NCI-H510A treated with DMSO at 0.1 percent for 48 hours (cell line): ENCODE data around the gene PCDHGA10.
"Not testable (repeated sequence)": the region's sequence is repeated elsewhere in the genome, so short reads cannot be mapped to it uniquely, and the experiment has no call there.

Experiments used
- DNase-seq: peaks from one replicate; lab custom pipeline; 2025; lab: John Stamatoyannopoulos, UW

PCDHGA10 gene

DNA sequence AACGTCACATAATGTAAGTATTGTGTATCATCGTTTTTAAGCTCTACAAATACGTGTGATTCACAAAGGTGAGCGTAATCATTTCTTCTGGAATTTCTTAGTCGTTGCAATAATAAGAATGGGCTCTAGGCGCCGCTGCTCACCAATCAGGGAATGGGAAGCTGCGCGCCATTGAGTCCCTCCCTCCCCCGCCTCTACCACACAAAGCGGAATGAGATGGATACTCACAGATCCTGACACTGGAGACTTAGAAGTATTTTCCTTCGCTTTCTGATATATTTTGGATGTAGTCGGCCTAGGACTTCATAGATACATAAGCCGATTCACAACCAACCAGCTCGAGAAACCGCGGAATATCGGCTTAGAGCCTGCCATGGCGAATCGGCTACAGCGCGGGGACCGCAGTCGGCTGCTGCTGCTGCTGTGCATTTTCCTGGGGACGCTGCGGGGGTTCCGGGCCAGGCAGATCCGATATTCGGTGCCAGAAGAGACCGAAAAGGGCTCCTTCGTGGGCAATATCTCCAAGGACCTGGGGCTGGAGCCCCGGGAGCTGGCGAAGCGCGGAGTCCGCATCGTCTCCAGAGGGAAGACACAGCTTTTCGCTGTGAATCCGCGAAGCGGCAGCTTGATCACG lies 8.2 kb downstream of the PCDHGA10 start, which contains the start of gene PCDHGA11:
PCDHGA11 (plus strand) TSS at position 197 of the 634 bp plus-strand sequence; CDS start at position 374, 177 bp downstream.
- DNase-seq: no peak

DNA sequence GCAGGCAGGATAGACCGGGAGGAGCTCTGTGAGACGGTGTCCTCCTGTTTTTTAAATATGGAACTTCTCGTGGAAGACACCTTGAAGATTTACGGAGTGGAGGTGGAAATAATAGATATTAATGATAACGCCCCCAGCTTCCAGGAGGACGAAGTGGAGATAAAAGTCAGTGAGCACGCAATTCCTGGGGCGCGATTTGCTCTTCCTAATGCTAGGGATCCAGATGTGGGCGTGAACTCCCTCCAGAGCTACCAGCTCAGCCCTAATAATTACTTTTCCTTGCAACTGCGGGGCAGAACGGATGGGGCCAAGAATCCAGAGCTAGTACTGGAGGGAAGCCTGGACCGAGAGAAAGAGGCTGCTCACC lies 8.7 kb downstream of the PCDHGA10 start:
- DNase-seq: no peak

DNA sequence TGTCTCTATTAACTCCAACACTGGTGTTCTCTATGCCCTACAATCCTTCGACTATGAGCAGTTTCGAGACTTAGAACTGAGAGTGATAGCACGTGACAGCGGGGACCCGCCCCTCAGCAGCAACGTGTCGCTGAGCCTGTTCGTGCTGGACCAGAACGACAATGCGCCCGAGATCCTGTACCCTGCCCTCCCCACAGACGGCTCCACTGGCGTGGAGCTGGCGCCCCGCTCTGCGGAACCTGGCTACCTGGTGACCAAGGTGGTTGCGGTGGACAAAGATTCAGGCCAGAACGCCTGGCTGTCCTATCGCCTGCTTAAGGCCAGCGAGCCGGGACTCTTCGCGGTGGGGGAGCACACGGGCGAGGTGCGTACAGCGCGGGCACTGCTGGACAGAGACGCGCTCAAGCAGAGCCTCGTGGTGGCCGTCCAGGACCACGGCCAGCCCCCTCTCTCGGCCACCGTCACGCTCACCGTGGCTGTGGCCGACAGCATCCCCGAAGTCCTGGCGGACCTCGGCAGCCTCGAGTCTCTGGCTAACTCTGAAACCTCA lies 10.0 kb downstream of the PCDHGA10 start:
- DNase-seq: no peak

DNA sequence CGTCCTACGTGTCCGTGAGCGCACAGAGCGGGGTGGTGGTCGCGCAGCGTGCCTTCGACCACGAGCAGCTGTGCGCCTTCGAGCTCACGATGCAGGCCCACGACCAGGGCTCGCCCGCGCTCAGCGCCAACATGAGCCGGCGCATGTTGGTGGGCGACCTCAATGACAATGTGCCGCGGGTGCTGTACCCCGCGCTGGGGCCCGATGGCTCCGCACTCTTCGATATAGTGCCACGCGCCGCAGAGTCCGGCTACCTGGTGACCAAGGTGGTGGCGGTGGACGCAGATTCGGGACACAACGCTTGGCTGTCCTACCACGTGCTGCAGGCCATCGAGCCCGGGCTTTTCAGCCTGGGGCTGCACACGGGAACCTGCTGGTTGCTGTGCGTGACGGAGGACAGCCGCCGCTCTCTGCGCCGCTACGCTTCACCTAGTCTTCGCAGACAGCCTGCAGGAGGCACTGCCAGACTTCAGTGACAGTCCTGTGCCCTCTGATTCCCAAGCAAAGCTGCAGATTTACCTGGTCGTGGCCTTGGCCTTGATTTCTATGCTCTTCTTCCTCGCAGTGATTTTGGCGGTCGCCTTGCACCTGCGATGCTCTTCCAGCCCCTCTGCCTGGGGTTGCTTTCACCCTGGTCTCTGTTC lies 15.1 kb downstream of the PCDHGA10 start:
- DNase-seq: no peak

DNA sequence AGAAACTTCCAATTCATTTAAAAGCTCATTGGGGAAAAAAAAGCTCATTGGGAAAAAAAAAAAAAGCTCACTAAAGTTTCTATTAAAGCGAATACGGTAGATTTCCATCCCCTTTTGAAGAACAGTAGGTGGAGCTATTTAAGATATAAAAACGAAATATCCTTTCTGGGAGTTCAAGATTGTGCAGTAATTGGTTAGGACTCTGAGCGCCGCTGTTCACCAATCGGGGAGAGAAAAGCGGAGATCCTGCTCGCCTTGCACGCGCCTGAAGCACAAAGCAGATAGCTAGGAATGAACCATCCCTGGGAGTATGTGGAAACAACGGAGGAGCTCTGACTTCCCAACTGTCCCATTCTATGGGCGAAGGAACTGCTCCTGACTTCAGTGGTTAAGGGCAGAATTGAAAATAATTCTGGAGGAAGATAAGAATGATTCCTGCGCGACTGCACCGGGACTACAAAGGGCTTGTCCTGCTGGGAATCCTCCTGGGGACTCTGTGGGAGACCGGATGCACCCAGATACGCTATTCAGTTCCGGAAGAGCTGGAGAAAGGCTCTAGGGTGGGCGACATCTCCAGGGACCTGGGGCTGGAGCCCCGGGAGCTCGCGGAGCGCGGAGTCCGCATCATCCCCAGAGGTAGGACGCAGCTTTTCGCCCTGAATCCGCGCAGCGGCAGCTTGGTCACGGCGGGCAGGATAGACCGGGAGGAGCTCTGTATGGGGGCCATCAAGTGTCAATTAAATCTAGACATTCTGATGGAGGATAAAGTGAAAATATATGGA lies 17.7 kb downstream of the PCDHGA10 start, which contains the start of gene PCDHGA12:
PCDHGA12 (plus strand) TSS at position 176 of the 782 bp plus-strand sequence; CDS start at position 429, 253 bp downstream.
- DNase-seq: no peak

DNA sequence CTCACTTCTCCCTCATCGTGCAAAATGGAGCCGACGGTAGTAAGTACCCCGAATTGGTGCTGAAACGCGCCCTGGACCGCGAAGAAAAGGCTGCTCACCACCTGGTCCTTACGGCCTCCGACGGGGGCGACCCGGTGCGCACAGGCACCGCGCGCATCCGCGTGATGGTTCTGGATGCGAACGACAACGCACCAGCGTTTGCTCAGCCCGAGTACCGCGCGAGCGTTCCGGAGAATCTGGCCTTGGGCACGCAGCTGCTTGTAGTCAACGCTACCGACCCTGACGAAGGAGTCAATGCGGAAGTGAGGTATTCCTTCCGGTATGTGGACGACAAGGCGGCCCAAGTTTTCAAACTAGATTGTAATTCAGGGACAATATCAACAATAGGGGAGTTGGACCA lies 18.5 kb downstream of the PCDHGA10 start:
- DNase-seq: no peak

DNA sequence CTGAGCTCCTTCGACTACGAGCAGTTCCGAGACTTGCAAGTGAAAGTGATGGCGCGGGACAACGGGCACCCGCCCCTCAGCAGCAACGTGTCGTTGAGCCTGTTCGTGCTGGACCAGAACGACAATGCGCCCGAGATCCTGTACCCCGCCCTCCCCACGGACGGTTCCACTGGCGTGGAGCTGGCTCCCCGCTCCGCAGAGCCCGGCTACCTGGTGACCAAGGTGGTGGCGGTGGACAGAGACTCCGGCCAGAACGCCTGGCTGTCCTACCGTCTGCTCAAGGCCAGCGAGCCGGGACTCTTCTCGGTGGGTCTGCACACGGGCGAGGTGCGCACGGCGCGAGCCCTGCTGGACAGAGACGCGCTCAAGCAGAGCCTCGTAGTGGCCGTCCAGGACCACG lies 19.5 kb downstream of the PCDHGA10 start:
- DNase-seq: not testable (repeated sequence)

DNA sequence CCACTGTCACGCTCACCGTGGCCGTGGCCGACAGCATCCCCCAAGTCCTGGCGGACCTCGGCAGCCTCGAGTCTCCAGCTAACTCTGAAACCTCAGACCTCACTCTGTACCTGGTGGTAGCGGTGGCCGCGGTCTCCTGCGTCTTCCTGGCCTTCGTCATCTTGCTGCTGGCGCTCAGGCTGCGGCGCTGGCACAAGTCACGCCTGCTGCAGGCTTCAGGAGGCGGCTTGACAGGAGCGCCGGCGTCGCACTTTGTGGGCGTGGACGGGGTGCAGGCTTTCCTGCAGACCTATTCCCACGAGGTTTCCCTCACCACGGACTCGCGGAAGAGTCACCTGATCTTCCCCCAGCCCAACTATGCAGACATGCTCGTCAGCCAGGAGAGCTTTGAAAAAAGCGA lies 19.9 kb downstream of the PCDHGA10 start:
- not testable (repeated sequence) for DNase-seq

DNA sequence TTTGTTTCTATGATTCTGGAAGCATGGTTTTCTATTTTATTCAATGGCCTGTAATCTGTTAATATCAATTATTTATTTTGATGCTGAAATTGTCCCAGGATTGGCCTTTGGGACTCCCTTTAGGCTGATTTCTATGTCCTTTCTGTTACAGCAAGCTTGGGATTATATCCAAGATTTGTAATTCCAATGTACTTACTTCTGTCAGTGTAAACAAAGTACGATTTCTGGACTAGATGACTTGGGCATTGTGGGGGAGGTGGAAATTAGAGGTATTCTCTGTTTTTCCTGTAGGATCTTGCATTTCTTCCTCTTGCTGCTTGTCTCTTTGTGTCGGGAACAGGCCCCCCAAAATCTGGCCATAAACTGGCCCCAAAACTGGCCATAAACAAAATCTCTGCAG lies 21.2 kb downstream of the PCDHGA10 start:
- no peak for DNase-seq

DNA sequence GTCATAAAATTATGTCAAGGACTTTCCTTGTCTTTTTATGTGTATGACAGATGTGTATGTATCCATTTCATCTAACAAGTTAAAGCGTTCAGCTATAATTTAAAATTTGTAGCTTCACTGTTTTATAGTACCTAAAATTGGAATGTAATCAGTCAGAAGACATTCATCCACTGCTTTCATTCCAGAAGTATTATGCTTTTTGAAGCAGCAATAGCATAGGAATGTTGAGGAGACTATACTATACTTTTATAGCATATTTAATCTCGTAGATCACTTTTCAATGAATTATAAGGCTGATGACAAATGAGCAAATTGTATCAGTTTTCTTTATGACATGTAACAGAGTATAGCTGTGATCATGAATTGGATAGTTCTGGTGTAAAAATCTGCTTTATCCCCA lies 24.4 kb downstream of the PCDHGA10 start:
- DNase-seq: no peak

DNA sequence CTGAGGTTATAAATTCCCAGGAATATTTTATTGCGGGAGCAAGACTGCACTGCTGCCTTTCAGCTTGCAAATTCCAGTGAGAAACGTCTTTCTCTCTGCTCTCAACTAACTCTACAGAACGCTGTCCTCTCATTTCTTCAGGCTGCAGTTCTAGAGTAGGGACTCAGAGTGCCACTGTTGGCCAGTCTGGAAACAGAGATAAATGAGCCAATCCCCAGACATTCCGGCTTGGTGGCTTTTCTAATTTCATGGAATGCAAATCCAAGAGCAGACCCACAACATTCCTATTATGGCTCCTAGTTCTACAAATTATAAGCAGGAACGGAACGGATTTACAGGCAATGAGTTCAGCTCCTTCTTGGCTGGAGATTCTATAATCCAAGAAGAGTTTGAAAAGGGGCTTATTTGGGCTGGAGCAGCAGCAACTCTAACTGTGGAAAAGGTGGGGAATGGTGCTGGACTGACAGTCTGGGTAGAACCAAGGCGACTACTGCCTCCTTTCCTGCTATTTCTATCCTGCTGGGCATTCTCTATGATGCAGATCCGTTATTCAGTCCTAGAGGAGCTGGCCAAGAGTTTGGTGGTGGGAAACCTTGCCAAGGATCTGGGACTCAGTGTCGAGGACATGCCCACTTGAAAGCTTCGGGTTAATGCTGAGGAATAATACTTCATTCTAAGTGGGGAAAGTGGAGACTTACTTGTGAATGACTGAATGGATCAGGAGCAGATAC lies 26.8 kb downstream of the PCDHGA10 start:
- DNase-seq: no peak

DNA sequence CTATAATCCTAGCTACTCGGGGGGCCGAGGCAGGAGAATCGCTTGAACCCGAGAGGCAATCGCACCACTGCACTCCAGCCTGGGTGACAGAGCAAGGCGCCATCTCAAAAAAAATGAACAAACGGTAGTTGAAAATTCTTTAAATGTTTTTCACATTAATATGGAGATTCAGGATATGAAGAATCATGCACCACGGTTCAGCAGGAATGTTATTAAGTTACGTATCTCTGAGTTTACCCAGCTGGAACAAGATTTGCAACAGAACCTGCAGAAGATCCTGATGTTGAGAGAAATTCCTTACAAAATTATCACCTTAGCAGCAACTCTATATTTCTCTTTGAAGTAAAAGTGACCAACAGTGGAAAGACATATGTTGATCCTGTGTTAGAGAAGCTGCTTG lies 27.6 kb downstream of the PCDHGA10 start:
- no peak for DNase-seq

DNA sequence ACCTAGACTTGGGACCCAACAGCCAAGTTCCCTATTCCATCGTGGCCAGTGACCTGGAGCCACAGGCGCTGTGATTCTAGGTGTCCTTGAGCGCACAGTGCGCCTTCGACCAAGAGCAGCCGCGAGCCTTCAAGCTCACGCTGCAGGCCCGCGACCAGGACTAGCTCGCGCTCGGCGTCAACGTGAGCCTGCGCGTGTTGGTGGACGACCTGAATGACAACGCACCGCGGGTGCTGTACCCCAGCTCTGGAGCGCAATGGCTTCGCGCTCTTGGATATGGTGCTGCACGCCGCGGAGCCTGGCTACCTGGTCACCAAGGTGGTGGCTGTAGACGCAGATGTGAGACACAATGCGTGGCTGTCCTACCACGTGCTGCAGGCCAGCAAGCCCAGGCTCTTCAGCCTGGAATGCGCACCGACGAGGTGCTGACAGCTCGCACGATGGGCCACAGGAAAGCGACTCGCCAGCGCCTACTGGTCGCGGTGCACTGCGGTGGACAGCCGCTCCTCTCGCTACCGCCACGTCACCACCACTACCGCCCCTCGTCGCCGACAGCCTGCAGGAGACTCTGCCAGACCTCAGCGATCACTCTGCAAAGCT lies 28.9 kb downstream of the PCDHGA10 start:
- DNase-seq: no peak

DNA sequence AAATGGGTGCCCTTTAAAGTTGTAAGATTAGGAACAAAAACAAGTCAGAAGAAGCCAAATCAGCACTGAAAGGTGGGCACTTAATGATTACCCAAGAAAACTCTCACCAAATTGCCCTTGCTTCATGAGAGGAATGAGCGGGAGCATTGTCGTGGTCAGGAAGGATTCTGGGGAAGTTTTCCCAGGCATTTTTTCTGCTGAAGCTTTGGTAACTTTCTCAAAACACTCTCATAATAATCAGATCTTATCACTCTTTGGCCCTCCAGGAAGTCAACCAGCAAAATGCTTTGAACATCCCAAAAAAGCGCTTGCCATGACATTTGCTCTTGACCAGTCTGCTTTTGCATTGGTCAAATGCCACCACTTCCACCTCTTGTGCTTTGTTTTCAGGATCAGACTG lies 52.6 kb downstream of the PCDHGA10 start:
- DNase-seq: no peak
